ENCODE data around the gene MAST4. TPM values are rescaled to one million over a fixed set of nuclear protein-coding genes. Genes with fewer than 3 reads are reported as not detected.

The MAST4 gene
- polyA plus RNA-seq, 1 donor (not counting 4 experiments of a cell fraction or from before 2014, with no cell fraction given): 19.8 TPM

DNA sequence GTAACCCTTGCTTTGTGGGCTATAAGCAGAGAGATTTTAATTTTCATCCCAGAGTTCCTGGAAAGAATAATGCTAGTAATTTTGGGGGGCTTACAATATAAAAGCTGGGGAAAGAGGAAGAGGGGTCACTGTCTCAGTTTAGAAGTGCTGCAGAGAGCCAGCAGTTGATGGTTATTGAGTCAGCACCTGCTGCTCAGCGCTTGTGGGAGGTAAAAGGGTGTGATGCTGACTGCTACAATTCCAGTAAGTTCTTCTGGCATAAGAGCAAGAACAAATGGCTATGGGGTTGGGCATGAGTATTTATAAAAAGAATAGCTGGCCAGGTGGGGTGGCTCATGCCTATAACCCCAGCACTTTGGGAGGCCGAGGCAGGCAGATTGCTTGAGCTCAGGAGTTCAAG is 88.5 kb downstream of the MAST4 start:
- H3K4me1 ChIP-seq (ENCODE audit: control insufficient read depth, extremely low read depth, insufficient read depth, low read length): no peaks in the 10 kb centered on the region
- no peak overlapping the region for H3K4me2 ChIP-seq (ENCODE audit: control insufficient read depth, extremely low read depth, insufficient read depth, low read depth, low read length)
- no peak for FAIRE-seq
- H3K9me1 ChIP-seq (ENCODE audit: control insufficient read depth, extremely low read depth, insufficient read depth, low read length): no peaks in the 10 kb centered on the region
- no peaks in the 10 kb centered on the region for H3K9me3 ChIP-seq (ENCODE audit: control insufficient read depth, low read depth, low read length)
- no peak overlapping the region for H2AFZ ChIP-seq (ENCODE audit: control insufficient read depth, low read length)
- H3K27ac ChIP-seq (ENCODE audit: control insufficient read depth, insufficient read depth, low read length): no peak overlapping the region
- H4K20me1 ChIP-seq (ENCODE audit: control insufficient read depth, extremely low read depth, insufficient read depth, low read length): no peaks in the 10 kb centered on the region
- no peak overlapping the region for H3K4me3 ChIP-seq (ENCODE audit: control insufficient read depth in 2 of 3, extremely low read depth in 1 of 3, insufficient read depth in 2 of 3, low read depth in 1 of 3, low read length in 3 of 3)
- TF ChIP-seq, protein P1, sequence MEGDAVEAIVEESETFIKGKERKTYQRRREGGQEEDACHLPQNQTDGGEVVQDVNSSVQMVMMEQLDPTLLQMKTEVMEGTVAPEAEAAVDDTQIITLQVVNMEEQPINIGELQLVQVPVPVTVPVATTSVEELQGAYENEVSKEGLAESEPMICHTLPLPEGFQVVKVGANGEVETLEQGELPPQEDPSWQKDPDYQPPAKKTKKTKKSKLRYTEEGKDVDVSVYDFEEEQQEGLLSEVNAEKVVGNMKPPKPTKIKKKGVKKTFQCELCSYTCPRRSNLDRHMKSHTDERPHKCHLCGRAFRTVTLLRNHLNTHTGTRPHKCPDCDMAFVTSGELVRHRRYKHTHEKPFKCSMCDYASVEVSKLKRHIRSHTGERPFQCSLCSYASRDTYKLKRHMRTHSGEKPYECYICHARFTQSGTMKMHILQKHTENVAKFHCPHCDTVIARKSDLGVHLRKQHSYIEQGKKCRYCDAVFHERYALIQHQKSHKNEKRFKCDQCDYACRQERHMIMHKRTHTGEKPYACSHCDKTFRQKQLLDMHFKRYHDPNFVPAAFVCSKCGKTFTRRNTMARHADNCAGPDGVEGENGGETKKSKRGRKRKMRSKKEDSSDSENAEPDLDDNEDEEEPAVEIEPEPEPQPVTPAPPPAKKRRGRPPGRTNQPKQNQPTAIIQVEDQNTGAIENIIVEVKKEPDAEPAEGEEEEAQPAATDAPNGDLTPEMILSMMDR (optimal IDR thresholded peaks at IDR 0.05 in 1 of 3, IDR thresholded peaks at IDR 0.05 in 1 of 3, conservative IDR thresholded peaks at IDR 0.05 in 1 of 3; ENCODE audit: extremely low read depth in 1 of 3, insufficient read depth in 2 of 3, low read length in 3 of 3): no peak
- no peak for TF ChIP-seq EZH2 (IDR thresholded peaks at IDR 0.05; ENCODE audit: low read length)
- H3K36me3 ChIP-seq (ENCODE audit: control insufficient read depth in 2 of 2, extremely low read depth in 1 of 2, insufficient read depth in 2 of 2, low read length in 2 of 2): no peaks in the 10 kb centered on the region
- no peak for DNase-seq (ENCODE audit: low read depth, low spot score)
- no peak overlapping the region for H3K9ac ChIP-seq (ENCODE audit: control insufficient read depth, extremely low read depth, insufficient read depth, low read length)
- H3K27me3 ChIP-seq (ENCODE audit: control insufficient read depth, extremely low read depth, insufficient read depth, low read length): no peaks in the 10 kb centered on the region
- H3K79me2 ChIP-seq (ENCODE audit: control insufficient read depth, insufficient read depth, low read length): no peaks in the 10 kb centered on the region
- dilution Hi-C loops (cut with MboI; ENCODE audit: extremely low pct_ligation_motif_present, low sequenced_read_pairs): no loop called here

DNA sequence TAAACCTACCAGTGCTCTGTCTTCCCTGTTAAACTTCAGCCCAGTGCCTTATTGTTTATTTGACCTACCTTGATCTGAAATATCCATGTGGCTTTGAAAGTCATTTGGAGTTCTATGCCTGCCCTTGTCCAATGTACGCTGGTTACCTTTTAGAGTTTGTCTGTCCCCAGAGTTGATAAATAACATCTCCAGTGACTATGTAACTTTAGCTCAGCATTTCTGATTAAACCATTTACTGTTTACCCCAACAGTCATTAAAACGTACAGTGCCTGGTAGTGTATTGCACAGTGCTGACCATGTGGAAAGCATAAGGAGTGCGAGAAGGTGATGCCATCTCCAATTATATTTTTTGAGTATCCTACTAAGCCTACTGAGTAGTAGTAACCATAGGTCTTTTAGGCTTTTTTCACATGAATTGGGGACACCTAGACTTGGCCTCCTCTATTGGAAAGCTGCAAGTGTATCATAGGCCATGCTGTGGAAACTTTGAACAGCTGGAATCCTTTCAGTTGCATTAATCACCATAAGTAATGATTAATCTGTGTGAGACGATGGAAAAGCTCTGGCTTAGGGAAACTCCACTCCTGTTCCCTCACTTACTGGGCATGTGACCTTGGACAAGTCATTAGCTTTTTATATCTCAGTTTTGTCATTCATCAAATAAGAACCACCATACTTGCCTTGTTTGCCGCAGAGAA is 93.5 kb downstream of the MAST4 start:
- FAIRE-seq (no peak), DNase-seq (ENCODE audit: low read depth, low spot score) (no peak)
- Histone ChIP-seq H3K4me1 (ENCODE audit: control insufficient read depth, extremely low read depth, insufficient read depth, low read length) (no peaks in the 10 kb centered on the region), H3K9me3 (ENCODE audit: control insufficient read depth, low read depth, low read length) (no peaks in the 10 kb centered on the region), H4K20me1 (ENCODE audit: control insufficient read depth, extremely low read depth, insufficient read depth, low read length) (no peaks in the 10 kb centered on the region), H2AFZ (ENCODE audit: control insufficient read depth, low read length) (no peak overlapping the region), H3K79me2 (ENCODE audit: control insufficient read depth, insufficient read depth, low read length) (no peaks in the 10 kb centered on the region), H3K9me1 (ENCODE audit: control insufficient read depth, extremely low read depth, insufficient read depth, low read length) (no peaks in the 10 kb centered on the region), H3K4me2 (ENCODE audit: control insufficient read depth, extremely low read depth, insufficient read depth, low read depth, low read length) (no peak overlapping the region), H3K9ac (ENCODE audit: control insufficient read depth, extremely low read depth, insufficient read depth, low read length) (no peak overlapping the region), H3K4me3 (ENCODE audit: control insufficient read depth in 2 of 3, extremely low read depth in 1 of 3, insufficient read depth in 2 of 3, low read depth in 1 of 3, low read length in 3 of 3) (no peak overlapping the region), H3K27ac (ENCODE audit: control insufficient read depth, insufficient read depth, low read length) (no peak overlapping the region), H3K27me3 (ENCODE audit: control insufficient read depth, extremely low read depth, insufficient read depth, low read length) (no peaks in the 10 kb centered on the region), H3K36me3 (ENCODE audit: control insufficient read depth in 2 of 2, extremely low read depth in 1 of 2, insufficient read depth in 2 of 2, low read length in 2 of 2) (no peaks in the 10 kb centered on the region)
- dilution Hi-C loops (cut with MboI; ENCODE audit: extremely low pct_ligation_motif_present, low sequenced_read_pairs): no loop called here
- TF ChIP-seq, protein P1 (optimal IDR thresholded peaks at IDR 0.05 in 1 of 3, IDR thresholded peaks at IDR 0.05 in 1 of 3, conservative IDR thresholded peaks at IDR 0.05 in 1 of 3; ENCODE audit: extremely low read depth in 1 of 3, insufficient read depth in 2 of 3, low read length in 3 of 3): no peak
- TF ChIP-seq EZH2 (IDR thresholded peaks at IDR 0.05; ENCODE audit: low read length): no peak

Data from keratinocyte (primary cell).